Stomach (tissue), 9 donors: Measurements from ENCODE around the gene OR10P1. TPM values are rescaled to one million over a fixed set of nuclear protein-coding genes. Genes with fewer than 3 reads are reported as not detected.

Experiments
- DNase-seq, 2 donors: peaks; one replicate each; pipeline versions ENCODE4 v3.0.0 to v3.0.0-alpha.2; 2013 to 2019
- H3K27ac ChIP-seq, 5 donors: fragments of 200-600 bp in 4 of 5; sonication (generic) in 4 of 5; one replicate each; pipeline ENCODE4 v1.5.1; 2013 to 2019; ENCODE audit warnings: mild to moderate bottlenecking in 1 of 5, moderate library complexity in 1 of 5
- H3K27me3 ChIP-seq, 3 donors: fragments of 200-600 bp; sonication (generic); one replicate each; pipeline ENCODE4 v1.5.1; 2017 to 2019; ENCODE audit warnings: mixed run types in 1 of 3
- H3K36me3 ChIP-seq, 4 donors: fragments of 200-600 bp; sonication (generic); 1 replicate in 3 of 4; 2 replicates in 1 of 4; pipeline ENCODE4 v1.5.1; 2016 to 2019
- H3K4me1 ChIP-seq, 4 donors: fragments of 200-600 bp; sonication (generic); one replicate each; pipeline ENCODE4 v1.5.1; 2016 to 2019
- H3K4me3 ChIP-seq, 4 donors: fragments of 200-600 bp; sonication (generic) in 3 of 4; one replicate each; pipeline ENCODE4 v1.5.1; 2016 to 2019; ENCODE audit warnings: mild to moderate bottlenecking in 1 of 4
- H3K9me3 ChIP-seq, 4 donors: fragments of 200-600 bp; sonication (generic); one replicate each; pipeline ENCODE4 v1.5.1; 2016 to 2019
- CTCF ChIP-seq, 7 experiments: fragments of 450-650 bp in 4 of 7; fragments of 200-600 bp in 3 of 7; sonication (generic) in 3 of 7; IDR thresholded peaks; one replicate each; pipeline ENCODE4 v1.5.1; 2016 to 2019; ENCODE audit warnings: antibody characterized with exemption in 7 of 7, control low read depth in 2 of 7, mild to moderate bottlenecking in 1 of 7
- EP300 ChIP-seq: sonication (generic); formaldehyde crosslinking; IDR thresholded peaks from one replicate; pipeline ENCODE4 v1.6.1; 2017; ENCODE audit warnings: antibody characterized with exemption
- POLR2A ChIP-seq, 4 donors: fragments of 450-650 bp; IDR thresholded peaks; one replicate each; pipeline ENCODE4 v1.6.1; 2016; ENCODE audit warnings: antibody characterized with exemption in 4 of 4, control low read depth in 2 of 4, mild to moderate bottlenecking in 1 of 4, moderate library complexity in 1 of 4
- POLR2AphosphoS5 ChIP-seq, 3 donors: sonication (generic); formaldehyde crosslinking; IDR thresholded peaks; one replicate each; pipeline ENCODE4 v1.6.1; 2016; ENCODE audit warnings: antibody characterized with exemption in 3 of 3
- WGBS, 5 donors: extraction: QIAGEN DNeasy Blood & Tissue Kit in 3 of 5; methylation state at CpG; one replicate each; pipeline versions ENCODE4 v1.1.5 to v1.1.7; 2013 to 2018; 5-methylcytosine and 5-hydroxymethylcytosine counted together
- intact Hi-C: fragments of 100-400 bp; cut with DNase I; formaldehyde crosslinking; loops from one replicate; pipeline ENCODE4 v1.15.1; 2023; ENCODE audit warnings: low total_unique reads
- polyA plus RNA-seq, 3 donors: library from polyadenylated mRNA; stranded (reverse); fragments of 200-250 nt; gene quantifications; one replicate each; pipeline ENCODE4 v1.2.3, GENCODE V29; 2013
- small RNA-seq, 4 donors: library from RNA; depleted of rRNA; stranded (forward); fragments of <200 nt; gene quantifications; one replicate each; pipeline ENCODE3, GENCODE V24; 2016
- total RNA-seq, 5 donors: library from RNA; depleted of rRNA; stranded (reverse); fragments of >200 nt; gene quantifications; one replicate each; pipeline versions ENCODE4 v1.1.0 to v1.2.3, GENCODE V29; 2014 to 2016
- donor health status: healthy with polysubstance abuse.
- donor health status: Bipolar disorder and iron deficiency.
- donor health status: healthy.

OR10P1 gene
- total and polyA plus RNA-seq, 8 donors, result not detected

- H3K36me3 ChIP-seq, result peaks cover 0 to 51% (median 11%) of the 10 kb centered on the region in 4 donors
- WGBS, 5 donors, result 85 to 94% (median 90%) methylated on average over 9 of the region's 9 CpGs
Observed at GRCh38 chr12:55686366-55687010, 49.8 kb downstream of the OR10P1 start.

More at GRCh38 chr12:55686366-55687010, 49.8 kb downstream of the OR10P1 start:
- DNase-seq, result no peak
- intact Hi-C loops, result no loop called here
- H3K9me3 ChIP-seq, result no peaks in the 10 kb centered on the region
- H3K4me3 ChIP-seq, result no peak overlapping the region
- TF ChIP-seq CTCF (IDR thresholded peaks at IDR 0.05) (no peak), POLR2AphosphoS5 (IDR thresholded peaks at IDR 0.05) (no peak), POLR2A (IDR thresholded peaks at IDR 0.05) (no peak), EP300 (no peak)
- peaks cover 8 to 12% (median 10%) of the 10 kb centered on the region in 4 donors for H3K4me1 ChIP-seq
- no peak overlapping the region for H3K27ac ChIP-seq
- H3K27me3 ChIP-seq, result peaks cover 0 to 10% (median 0%) of the 10 kb centered on the region in 3 donors

Small RNA genes within 50 kb of the gene (small RNA-seq; reads per million reads assigned to genes)
- 0 reads per million in 4 donors for gene AC009779.5

Other genes with a start within 250 kb of the OR10P1 start
- gene OR6C65, start 236.4 kb upstream of the OR10P1 start, total RNA-seq, result not detected
- gene OR6C65, start 236.4 kb upstream of the OR10P1 start, polyA plus RNA-seq, result not detected
- not detected for gene OR6C76, start 210.6 kb upstream of the OR10P1 start, total RNA-seq
- gene OR6C76, start 210.6 kb upstream of the OR10P1 start, polyA plus RNA-seq, result not detected
- not detected for gene OR6C2, start 192.8 kb upstream of the OR10P1 start, total RNA-seq
- gene OR6C2, start 192.8 kb upstream of the OR10P1 start, polyA plus RNA-seq, result not detected
- not detected for gene OR6C70, start 166.8 kb upstream of the OR10P1 start, total RNA-seq
- not detected for gene OR6C70, start 166.8 kb upstream of the OR10P1 start, polyA plus RNA-seq
- not detected for gene OR6C68, start 144.5 kb upstream of the OR10P1 start, total RNA-seq
- not detected for gene OR6C68, start 144.5 kb upstream of the OR10P1 start, polyA plus RNA-seq
- gene OR6C4, start 87.3 kb upstream of the OR10P1 start, total RNA-seq, result not detected
- gene OR6C4, start 87.3 kb upstream of the OR10P1 start, polyA plus RNA-seq, result not detected
- gene OR2AP1, start 64.4 kb upstream of the OR10P1 start, total RNA-seq, result not detected
- not detected for gene OR2AP1, start 64.4 kb upstream of the OR10P1 start, polyA plus RNA-seq
- gene ITGA7, start 71.0 kb downstream of the OR10P1 start, total RNA-seq, result 100 to 1,000 TPM in 1 of 5 donors, 10 to 100 TPM in 4; 10.3 to 188 (median 58.0) TPM
- gene ITGA7, start 71.0 kb downstream of the OR10P1 start, polyA plus RNA-seq, result 10 to 100 TPM in 1 of 3 donors, 1 to 10 TPM in 2; 3.5 to 40.6 (median 5.8) TPM
- gene BLOC1S1, start 79.2 kb downstream of the OR10P1 start, total RNA-seq, result 100 to 1,000 TPM in 3 of 5 donors, 10 to 100 TPM in 2; 12.8 to 392 (median 114) TPM
- 100 to 1,000 TPM; 349 to 451 (median 411) TPM for gene BLOC1S1, start 79.2 kb downstream of the OR10P1 start, polyA plus RNA-seq
- 10 to 100 TPM in 3 of 5 donors, 1 to 10 TPM in 2; 4.0 to 41.2 (median 19.3) TPM for gene RDH5, start 83.5 kb downstream of the OR10P1 start, total RNA-seq
- 10 to 100 TPM in 1 of 3 donors, 1 to 10 TPM in 2; 3.2 to 10.3 (median 9.7) TPM for gene RDH5, start 83.5 kb downstream of the OR10P1 start, polyA plus RNA-seq
- gene CD63, start 92.1 kb downstream of the OR10P1 start, total RNA-seq, result 1,000 to 10,000 TPM in 1 of 5 donors, 100 to 1,000 TPM in 3, 10 to 100 TPM in 1; 71.2 to 1,329 (median 399) TPM
- gene CD63, start 92.1 kb downstream of the OR10P1 start, polyA plus RNA-seq, result 100 to 1,000 TPM; 455 to 899 (median 803) TPM
- 1 to 10 TPM in 3 of 5 donors, under 1 TPM in 2; 0.29 to 4.6 (median 1.7) TPM for gene GDF11, start 106.2 kb downstream of the OR10P1 start, total RNA-seq
- 1 to 10 TPM; 1.1 to 6.5 (median 3.5) TPM for gene GDF11, start 106.2 kb downstream of the OR10P1 start, polyA plus RNA-seq
- 100 to 1,000 TPM in 1 of 5 donors, 10 to 100 TPM in 4; 16.1 to 200 (median 60.1) TPM for gene SARNP, start 180.8 kb downstream of the OR10P1 start, total RNA-seq
- gene SARNP, start 180.8 kb downstream of the OR10P1 start, polyA plus RNA-seq, result 10 to 100 TPM; 93.1 to 99.3 (median 94.2) TPM
- gene ORMDL2, start 181.1 kb downstream of the OR10P1 start, total RNA-seq, result 10 to 100 TPM in 1 of 5 donors, 1 to 10 TPM in 2, under 1 TPM in 1, not detected in 1; 0.89 to 12.7 (median 4.3) TPM
- gene ORMDL2, start 181.1 kb downstream of the OR10P1 start, polyA plus RNA-seq, result 10 to 100 TPM; 16.8 to 53.9 (median 33.7) TPM
- gene DNAJC14, start 192.7 kb downstream of the OR10P1 start, total RNA-seq, result 10 to 100 TPM in 3 of 5 donors, 1 to 10 TPM in 2; 7.2 to 30.8 (median 12.5) TPM
- 10 to 100 TPM in 2 of 3 donors, 1 to 10 TPM in 1; 7.8 to 14.0 (median 10.5) TPM for gene DNAJC14, start 192.7 kb downstream of the OR10P1 start, polyA plus RNA-seq
- gene MMP19, start 206.0 kb downstream of the OR10P1 start, total RNA-seq, result 10 to 100 TPM in 3 of 5 donors, 1 to 10 TPM in 2; 7.8 to 18.0 (median 11.6) TPM
- gene MMP19, start 206.0 kb downstream of the OR10P1 start, polyA plus RNA-seq, result 10 to 100 TPM in 1 of 3 donors, 1 to 10 TPM in 2; 2.7 to 13.0 (median 5.8) TPM